IPS-NIHi7 (cell line): Measurements from ENCODE around the gene TTLL8.

Source experiments
- DNase-seq: peaks from one replicate; pipeline ENCODE4 v3.0.0; 2012; ENCODE audit warnings: mixed read lengths; ENCODE audit errors: extremely low spot score

Gene TTLL8

GRCh38 chr22:50082961-50083461, 24.9 kb upstream of the TTLL8 start:
- DNase-seq: peak; percentile 10

DNA sequence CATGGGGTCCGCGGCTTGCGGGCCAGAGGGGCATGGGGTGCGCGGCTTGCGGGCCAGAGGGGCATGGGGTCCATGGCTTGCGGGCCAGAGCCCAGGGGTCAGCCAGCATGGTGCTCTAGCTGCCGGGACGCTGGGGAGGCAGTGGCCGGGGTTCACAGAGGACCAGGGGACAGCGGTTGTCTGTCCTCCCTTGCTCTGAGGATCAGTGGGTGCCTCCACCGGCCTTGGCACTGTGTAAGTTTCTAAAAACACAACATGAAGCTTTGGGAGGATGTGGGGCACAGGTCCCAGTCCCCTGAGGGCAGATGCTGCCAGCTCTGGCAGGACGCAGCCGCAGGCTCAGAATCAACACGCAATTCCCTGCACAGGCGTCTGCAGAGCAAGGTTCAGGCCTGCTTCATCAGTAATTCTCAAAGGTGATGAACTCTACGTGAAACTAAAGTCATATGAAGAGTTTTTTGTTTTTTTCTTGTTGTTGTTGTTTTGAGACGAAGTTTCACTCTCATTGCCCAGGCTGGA, 24.2 kb upstream of the TTLL8 start:
- no peak for DNase-seq

- DNase-seq: peak; percentile 7
Observed at GRCh38 chr22:50081426-50082196, 23.5 kb upstream of the TTLL8 start.

GRCh38 chr22:50080077-50080465, 22.0 kb upstream of the TTLL8 start:
- no peak for DNase-seq

- no peak for DNase-seq
Observed at GRCh38 chr22:50078761-50079160, 20.7 kb upstream of the TTLL8 start.

- no peak for DNase-seq
Observed at GRCh38 chr22:50078246-50078645, 20.1 kb upstream of the TTLL8 start.

GRCh38 chr22:50076646-50077535, 18.8 kb upstream of the TTLL8 start:
- DNase-seq: no peak

DNA sequence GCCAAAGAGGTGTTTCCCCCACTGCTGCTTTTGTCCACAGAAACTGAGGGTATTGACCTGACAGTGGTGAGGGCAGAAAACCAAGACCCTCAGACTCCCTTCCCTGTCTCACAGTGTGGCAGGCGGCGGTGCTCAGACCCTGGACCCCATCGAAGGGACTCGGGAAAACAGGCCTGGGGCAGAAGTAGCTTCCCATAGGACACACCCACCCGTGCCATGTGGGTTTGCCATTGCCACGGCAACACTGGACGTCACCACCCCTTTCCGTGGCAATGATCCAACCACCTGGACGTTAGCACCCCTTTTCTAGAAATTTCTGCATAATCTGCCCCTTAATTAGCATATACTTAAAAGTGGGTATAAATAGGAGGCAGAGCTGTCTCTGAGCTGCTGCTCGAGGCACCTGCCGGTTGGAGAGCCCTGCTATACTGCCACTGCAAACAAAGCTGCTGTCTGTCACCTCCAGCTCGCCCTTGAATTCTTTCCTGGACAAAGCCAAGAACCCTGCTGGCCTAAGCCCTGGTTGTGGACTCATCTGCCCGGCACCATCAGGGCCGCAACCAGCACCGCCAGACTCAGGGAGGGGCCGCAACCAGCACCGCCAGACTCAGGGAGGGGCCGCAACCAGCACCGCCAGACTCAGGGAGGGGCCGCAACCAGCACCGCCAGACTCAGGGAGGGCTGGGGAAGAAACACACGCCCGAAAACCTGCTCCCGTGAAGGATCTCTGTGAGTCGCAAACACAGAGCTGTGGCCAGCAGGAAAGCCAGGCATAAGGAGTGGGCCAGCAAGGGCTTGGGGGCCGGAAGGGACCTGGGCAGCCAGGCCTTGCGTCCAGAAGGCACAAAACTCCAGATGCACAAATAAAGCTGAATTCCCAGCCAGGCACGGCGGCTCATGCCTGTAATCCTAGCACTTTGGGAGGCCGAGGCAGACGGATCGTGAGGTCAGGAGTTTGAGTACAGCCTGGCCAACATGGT, 16.7 kb upstream of the TTLL8 start:
- DNase-seq: peak; percentile 25

DNA sequence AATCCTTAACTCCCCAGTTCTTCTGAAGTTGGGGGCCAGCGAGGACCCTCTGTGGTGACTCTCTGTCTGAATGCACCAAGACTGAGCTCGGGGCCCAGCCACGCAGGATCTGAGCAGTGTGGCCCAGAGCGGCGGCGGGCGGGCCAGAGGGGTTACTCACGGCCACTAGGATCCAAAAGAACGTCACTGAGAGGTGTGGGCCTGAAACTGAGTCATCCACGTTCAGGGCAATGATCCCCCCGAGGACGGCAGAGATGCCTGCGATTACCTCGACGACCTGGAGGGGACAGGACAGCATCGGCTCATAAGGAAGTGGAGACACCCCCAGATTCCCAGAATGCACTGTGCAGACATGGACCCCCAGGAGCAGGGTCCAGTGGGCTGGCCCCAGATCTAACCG, 16.0 kb upstream of the TTLL8 start:
- peak; percentile 53 for DNase-seq

GRCh38 chr22:50072714-50073538, 14.8 kb upstream of the TTLL8 start:
- DNase-seq: no peak

DNA sequence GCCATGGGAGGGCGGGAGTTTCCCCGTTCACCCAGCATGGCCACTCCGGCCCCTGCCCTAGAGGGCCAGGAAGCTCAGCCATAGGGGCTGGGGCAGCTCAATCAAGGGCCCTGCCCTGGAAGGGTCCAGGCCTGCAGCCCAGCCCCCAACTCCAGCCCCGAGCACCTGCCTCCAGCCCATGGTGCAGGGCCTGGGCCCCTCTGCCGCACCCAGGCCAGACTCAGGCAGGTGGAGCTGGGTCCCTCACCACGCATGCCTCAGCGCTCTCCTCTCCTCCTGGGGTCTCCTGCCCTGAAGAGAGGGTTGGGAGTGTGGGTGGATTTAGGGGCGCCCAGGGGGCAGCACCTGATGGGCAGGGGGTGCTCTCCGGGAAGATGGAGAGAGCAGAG, 14.1 kb upstream of the TTLL8 start:
- no peak for DNase-seq

DNA sequence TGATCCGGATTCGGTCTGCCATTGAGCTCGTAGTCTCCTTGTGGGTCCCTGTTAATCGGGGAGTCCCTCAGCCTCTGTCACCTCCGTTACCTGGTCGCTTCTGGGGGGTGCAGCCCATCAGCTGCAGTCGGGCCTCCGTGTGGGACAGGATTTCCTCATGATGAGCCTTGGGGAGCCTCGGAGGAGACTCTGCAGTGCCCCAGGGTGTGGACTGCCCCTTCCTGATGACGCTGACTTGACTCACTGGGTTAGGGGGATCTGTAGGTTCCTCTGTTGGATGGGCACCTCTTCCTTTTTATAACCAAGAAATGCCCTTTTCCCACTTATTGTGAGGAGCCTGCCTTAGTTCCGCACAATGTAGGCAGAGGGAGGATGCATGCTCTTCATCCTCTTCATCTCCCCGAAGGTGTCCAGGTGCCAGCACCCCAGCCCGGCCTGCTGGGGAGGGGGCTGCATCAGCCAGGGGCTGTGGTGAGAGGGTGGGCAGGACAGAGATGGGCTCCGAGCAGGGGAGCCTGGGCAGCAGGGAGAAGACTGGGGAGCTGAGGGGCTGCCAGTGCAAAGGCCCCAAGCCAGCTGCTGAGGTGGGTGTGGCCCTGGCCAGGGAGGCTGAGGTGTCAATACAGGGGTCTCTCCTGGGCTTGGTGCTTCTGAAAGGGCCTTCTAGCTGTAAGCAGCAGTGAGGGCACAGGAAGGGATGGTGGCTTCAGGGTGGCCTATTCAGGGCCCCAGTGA, 13.5 kb upstream of the TTLL8 start:
- no peak for DNase-seq

DNA sequence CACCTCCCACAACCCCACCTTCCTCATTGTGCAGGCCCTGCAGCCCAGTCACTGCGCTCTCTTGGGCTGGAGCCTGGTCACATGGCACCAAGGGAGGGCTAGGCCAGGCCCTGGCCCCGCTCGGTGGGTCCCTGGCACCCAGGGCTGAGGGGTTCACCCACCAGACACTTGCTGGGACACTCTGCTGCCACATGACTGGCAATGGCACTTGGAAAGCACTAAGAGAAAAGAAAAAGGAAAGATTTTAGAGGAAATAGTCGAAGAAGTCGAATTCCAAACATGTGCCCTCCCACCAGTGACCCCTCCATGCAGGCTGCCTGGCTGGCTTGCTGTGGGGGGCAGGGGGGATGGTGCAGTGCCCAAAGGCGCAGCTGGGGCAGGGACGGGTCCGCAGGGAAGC, 12.3 kb upstream of the TTLL8 start:
- no peak for DNase-seq

DNA sequence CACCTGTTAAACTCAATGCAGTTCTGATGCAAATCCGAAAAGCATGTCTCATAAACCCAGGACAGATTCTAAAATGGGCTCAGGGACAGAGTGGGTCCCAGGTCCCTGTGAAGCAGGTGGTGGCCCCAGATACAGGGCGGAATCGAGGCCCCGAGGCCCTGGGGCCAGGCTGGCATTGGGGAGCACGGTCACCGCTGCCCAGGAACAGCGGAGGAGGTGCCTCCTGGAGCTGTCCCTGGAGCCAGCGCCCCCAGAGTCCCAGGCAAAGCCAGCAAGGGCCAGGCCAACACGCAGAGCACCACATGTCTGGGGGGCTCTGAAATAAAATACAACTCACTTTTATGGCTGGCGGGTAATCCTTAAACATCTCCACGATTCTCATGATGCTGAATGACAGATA, 10.0 kb upstream of the TTLL8 start:
- DNase-seq: no peak

GRCh38 chr22:50067244-50067643, 9.1 kb upstream of the TTLL8 start:
- DNase-seq: no peak

DNA sequence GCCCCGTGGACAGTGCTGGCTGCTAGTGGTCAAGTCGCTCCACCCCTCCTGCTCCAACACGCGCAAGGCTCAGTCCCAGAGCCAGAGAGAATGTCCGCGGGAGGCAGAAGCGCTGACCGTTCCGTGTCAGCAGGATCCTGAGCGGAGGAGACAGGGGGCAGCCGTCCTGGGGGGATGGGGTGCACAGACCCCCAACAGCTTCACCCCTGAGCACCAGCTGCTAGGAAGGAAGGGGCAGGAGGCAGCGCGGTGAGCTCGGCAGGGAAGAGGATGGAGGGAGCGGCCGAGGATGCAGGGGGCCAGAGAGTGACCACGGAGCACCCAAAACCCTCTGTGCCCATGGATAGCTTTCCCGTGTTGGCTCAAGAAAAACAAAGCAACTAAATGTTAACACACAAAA, 6.4 kb upstream of the TTLL8 start:
- no peak for DNase-seq

DNA sequence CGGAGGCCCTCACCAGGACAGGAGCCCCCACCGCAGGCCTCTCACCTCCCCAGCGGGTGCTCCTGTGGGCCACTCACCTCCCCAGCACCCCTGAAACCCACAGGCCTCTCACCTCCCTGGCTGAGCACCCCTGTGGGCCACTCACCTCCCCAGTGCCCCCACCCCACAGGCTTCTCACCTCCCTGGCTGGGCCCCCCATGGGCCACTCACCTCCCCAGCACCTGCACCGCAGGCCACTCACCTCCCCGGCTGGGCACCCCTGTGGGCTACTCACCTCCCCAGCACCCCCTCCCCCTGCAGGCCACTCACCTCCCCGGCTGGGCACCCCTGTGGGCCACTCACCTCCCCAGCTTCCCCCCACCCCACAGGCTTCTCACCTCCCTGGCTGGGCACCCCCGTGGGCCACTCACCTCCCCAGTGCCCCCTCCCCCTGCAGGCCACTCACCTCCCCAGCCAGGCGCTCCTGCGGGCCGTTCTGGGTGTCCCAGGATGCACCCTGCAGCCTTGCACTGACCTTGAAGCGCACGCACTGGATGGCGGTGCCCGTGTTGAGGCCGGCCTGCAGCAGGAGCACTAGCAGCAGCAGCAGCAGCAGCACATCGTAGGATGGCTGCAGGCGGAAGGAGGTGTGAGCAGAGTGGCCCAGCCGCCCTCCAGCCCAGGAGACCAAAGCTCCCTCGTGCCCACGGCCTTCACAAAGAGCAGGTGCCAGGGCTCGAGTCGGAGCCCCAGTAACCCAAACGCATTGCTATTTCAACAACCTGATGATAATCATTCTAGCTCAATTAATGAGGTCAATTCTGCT, 5.7 kb upstream of the TTLL8 start:
- DNase-seq: no peak

GRCh38 chr22:50062509-50063135, 4.5 kb upstream of the TTLL8 start:
- no peak for DNase-seq
